ENCODE measurements around the gene ATXN7L3.

- TF ChIP-seq CTCF (IDR thresholded peaks at IDR 0.05; ENCODE audit: insufficient read depth, low read length, poor library complexity, severe bottlenecking) = no peak
- no peak for TF ChIP-seq EZH2phosphoT487 (conservative IDR thresholded peaks at IDR 0.05; ENCODE audit: low read length)
Measured at GRCh38 chr17:44191369-44191768, 8.3 kb downstream of the ATXN7L3 start.
